GM21381 (cell line): ENCODE measurements around the gene RPL37.
"Not testable (repeated sequence)": the region's sequence is repeated elsewhere in the genome, so short reads cannot be mapped to it uniquely, and the experiment has no call there.

Source experiments
- ATAC-seq: cut with Tn5 transposase; IDR thresholded peaks from one replicate; pipeline ENCODE4 v1.9.1; 2021; ENCODE audit warnings: mild to moderate bottlenecking, moderate library complexity; ENCODE audit not compliant: unreplicated experiment

Gene RPL37

DNA sequence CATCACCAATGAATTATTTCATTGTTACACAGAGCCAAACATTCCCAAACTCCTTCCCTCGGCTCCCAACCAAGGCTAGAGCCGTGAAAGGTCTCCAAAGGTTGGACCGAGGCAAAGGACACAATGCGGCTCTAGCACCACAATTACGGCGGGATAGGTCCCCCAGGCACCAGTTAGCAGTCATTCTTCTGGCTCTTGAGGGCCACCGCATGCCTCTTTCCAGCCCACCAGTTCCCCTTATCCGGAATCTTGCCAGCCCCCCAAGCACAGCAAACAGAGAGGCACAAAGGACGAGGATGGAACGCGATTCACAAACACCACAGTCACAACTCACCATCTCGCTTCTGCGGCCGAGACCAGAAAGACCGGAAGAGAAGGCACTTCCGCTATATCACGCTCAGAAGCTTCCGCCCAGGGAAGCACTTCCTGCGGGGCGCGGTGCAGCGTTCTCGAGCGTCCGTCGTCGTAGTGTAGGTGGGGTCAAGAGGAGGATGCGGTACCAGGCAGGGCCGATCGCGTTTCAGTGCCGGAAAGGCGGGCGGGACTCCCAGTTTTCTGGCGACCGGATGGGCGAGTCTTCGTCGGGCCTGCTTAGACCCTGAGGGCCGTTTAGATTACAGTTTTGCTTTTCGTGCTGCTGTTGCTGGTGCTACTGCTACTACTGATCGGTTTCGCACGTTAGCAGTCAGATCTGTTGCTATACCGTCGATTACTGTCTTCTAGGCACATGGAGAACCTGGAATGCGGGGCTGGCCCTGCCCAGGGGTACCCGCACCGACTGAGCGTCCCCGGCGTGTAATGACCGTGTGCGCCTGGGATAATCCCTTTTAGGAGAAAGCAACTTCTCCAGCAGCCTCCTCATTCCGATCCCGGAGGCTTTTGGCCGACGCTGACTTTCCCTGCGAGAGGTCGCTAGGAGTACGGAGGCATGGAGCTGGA is at the start of gene RPL37:
RPL37 (minus strand) TSS at position 374 of the 939 bp plus-strand sequence; CDS start at position 337, 37 bp downstream.
- peak; percentile 98 for ATAC-seq

DNA sequence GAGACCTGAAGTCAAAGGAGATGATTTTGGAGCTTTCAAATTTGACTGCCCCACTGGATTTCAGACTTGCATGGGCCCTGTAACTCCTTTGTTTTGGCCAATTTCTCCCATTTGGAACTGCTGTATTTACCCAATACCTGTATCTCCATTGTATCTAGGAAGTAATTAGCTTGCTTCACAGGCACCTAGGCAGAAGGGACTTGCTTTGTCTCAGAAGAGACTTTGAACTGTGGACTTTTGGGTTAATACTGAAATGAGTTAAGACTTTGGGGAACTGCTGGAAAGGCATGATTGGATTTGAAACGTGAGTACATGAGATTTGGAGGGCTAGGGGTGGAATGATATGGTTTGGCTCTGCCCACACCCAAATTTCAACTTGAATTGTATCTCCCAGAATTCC is 48.0 kb upstream of the RPL37 start:
- not testable (repeated sequence) for ATAC-seq

- ATAC-seq: no peak
Measured at GRCh38 chr5:40882291-40882690, 47.3 kb upstream of the RPL37 start.

GRCh38 chr5:40879163-40879942 is 44.3 kb upstream of the RPL37 start:
- ATAC-seq: no peak

- ATAC-seq: no peak
Measured at GRCh38 chr5:40877371-40877988, 42.5 kb upstream of the RPL37 start.

DNA sequence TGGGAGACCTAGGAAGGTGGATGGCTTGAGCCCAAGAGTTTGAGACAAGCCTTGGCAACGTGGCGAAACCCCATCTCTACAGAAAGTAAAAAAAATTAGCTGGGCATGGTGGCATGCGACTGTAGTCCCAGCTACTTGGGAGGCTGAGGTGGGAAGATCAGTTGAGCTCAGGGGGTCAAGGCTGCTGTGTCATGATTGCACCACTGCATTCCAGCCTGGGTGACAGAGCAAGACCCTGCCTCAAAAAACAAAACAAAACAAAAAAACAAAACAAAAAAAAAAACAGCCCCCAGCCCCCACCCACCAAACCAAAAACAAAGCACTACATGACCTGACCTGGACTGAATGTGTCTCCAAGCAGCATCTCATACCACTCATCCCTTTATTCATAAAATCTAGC is 40.9 kb upstream of the RPL37 start:
- ATAC-seq: no peak

DNA sequence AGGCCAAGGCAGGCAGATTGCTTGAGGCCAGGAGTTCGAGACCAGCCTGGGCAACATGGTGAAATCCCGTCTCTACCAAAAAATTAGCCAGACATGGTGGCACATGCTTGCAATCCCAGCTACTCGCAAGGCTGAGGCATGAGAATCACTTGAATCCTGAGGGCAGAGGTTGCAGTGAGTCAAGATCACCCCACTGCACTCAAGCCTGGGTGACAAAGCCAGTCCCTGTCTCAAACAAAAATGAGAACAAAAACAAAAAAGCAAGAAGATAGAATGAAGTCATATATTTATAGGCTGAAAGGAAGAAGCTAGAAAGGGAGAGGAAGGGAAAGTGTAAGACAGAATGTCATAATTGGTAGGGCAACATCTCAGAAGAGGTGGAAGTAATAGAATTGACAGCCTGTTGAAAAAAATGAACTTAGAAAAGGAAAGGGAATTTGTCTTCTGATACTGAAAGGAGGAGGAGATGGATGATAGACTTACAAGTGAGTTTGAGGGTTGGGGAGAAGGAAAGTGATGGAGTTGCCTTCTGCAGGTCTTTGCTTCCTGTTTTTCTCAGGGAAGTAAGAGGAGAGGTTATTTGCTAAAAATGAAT is 38.4 kb upstream of the RPL37 start:
- ATAC-seq: no peak

DNA sequence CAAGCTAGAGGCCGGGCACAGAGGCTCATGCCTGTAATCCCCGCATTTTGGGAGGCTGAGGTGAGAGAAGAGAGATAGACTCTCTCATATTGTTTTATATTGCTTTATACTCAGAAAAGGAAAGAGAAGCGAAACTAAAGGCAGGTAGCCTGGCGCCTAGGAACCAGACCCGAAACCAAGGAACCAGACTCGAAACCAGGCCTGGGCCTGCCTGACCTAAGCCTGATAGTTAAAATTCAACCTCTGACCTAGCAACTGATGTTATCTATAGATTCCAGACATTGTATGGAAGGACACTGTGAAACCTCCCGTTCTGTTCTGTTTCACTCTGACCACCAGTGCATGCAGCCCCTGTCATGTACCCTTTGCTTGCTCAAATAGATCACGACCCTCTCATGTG is 37.2 kb upstream of the RPL37 start:
- ATAC-seq: not testable (repeated sequence)

DNA sequence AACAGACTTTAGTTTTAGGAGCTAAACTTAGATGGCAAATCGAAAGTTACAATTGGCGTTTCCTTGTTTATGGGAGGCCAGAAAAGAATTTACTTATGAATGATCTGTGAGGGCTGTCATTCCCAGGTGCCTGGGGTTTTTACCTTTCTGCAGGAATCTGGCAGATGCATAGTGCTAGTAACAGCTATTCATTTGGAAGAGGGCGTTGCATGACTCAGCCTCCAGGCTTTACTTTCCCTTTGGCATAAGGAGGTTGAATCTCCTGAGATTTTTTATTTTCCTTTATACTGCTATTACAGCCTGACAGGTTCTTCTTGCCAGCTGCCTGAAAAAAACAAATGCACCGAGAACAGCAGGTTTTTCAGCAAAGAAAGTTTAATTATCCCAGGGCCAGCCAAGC is 36.2 kb upstream of the RPL37 start:
- no peak for ATAC-seq

DNA sequence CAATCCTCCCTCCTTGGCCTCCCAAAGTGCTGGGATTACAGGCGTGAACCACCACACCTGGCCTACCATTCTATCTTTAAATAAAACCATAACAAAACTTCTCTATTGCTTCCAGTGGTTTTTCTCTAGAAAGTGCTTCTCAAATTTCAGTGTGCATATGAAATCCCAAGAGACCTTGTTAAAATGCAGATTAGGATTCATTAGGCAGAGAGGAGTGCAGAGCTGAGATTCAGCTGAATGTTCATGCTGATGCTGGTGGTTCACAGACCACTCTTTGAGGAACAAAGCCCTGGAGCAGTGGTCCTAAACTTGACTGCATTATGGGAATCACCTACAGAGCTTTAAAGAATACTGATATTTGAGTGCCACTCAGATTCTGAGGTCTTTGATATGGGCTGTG is 34.4 kb upstream of the RPL37 start:
- no peak for ATAC-seq

GRCh38 chr5:40866844-40867243 is 31.8 kb upstream of the RPL37 start:
- no peak for ATAC-seq

DNA sequence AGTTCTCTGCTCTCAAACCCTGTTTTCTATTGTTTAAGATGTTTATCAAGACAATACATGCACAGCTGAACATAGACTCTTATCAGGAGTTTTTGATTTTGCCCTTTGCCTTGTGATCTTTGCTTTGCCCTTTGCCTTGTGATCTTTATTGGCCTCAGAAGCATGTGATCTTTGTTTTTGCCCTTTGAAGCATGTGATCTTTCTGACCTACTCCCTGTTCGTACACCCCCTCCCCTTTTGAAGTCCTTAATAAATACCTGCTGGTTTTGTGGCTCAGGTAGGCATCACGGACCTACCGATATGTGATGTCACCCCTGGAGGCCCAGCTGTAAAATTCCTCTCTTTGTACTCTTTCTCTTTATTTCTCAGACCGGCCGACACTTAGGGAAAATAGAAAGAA is 30.0 kb upstream of the RPL37 start:
- not testable (repeated sequence) for ATAC-seq

DNA sequence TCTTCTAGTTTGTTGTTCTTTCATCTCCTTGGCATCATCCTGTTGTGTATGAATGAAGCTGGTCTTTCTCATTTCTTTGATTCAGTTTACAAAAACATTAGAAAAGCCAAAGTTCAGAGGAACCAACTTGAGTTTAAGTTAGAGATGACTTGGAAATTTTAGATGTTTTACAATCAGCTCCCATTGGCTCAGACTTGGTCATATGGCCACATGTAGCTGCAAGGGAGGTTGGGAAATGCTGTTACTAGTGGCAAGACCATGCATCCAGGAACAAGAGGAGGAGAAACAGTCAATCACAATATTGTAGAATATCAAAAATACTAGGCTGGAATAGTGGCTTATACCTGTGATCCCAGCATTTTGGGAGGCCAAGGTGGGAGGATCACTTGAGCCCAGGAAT is 25.7 kb upstream of the RPL37 start:
- ATAC-seq: no peak

GRCh38 chr5:40853632-40854192 is 18.7 kb upstream of the RPL37 start:
- ATAC-seq: no peak

DNA sequence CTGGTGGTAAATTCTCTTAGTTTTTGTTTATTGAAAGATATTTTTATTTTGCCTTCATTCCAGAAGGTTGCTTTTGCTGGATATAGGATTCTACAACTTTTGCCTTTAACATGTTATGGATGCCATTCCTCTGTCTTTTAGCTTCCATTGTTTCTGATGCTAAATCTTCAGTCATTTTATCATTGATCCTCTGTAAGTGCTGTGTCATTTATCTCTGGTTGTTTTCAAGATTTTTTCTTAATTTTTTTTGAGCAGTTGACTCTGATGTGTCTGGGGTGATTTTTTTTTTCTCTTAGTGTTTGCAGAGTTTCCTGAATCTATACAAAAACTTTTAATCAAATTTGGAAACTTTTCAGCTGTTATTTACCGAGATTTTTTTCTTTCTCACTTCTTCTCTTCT is 12.5 kb upstream of the RPL37 start:
- no peak for ATAC-seq

GRCh38 chr5:40846371-40846770 is 11.3 kb upstream of the RPL37 start:
- no peak for ATAC-seq

- no peak for ATAC-seq
Measured at GRCh38 chr5:40844565-40844964, 9.5 kb upstream of the RPL37 start.

DNA sequence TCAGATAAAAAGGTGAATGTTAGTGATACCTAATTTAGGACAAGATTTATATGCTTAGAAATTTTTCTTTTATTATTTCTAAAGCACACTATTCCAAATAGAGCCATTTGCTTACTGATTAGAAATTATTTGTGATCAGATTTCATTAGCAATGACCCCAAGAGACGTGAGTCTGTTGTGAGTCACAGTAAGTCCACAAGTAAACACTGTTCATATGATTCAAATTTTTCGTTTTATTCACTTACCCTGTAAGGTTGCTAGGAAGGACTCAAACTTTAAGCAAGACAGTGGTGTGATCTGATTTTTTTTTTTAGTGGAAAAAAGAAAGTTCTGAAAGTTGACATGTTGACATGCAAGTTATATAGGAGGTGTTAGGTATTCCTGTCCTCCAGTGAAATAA is 7.3 kb upstream of the RPL37 start:
- no peak for ATAC-seq

DNA sequence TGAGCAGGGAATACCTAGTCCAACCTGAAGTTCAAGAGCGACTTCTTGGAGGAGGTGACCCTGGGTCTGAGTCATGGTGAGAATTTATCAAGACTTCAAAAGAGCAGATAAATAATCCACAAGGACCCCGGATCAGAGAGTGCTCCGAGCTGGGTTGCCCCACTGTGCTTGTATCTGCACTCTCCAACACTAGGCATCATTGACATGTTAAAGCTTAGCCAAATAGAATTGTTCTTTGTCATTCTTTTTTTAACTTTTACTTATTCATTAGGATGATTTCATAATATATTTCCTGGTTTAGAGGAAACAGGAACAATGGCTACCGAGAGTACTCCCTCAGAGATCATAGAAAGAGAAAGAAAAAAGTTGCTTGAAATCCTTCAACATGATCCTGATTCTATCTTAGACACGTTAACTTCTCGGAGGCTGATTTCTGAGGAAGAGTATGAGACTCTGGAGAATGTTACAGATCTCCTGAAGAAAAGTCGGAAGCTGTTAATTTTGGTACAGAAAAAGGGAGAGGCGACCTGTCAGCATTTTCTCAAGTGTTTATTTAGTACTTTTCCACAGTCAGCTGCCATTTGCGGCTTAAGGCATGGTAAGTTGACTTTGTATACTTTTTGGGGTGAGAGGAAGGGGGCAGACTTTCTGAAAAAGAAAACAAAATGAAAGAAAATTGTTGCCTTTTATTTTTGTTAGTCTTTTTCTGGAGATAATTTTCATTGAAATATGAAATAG is 6.2 kb upstream of the RPL37 start, which contains the start of gene CARD6:
CARD6 (plus strand) TSS at position 300 of the 738 bp plus-strand sequence; CDS start at position 316, 16 bp downstream.
- peak; percentile 45 for ATAC-seq

- ATAC-seq: no peak
Measured at GRCh38 chr5:40838086-40838485, 3.1 kb upstream of the RPL37 start.
